RWPE1 (cell line): ENCODE measurements around the gene MTG2.

ENCODE experiments used
- CTCF ChIA-PET: fragments of 350-600 bp; sonication (Branson Sonifier 250); formaldehyde crosslinking; extraction: SDS; loops from one replicate; lab custom pipeline; 2021; lab: Yijun Ruan, JAX
- POLR2A ChIA-PET: fragments of 400-600 bp; formaldehyde crosslinking; extraction: SDS; loops from one replicate; lab custom pipeline; 2020; ENCODE audit warnings: antibody characterized with exemption; ENCODE audit not compliant: low non-redundant PET; lab: Yijun Ruan, JAX
- DNase-seq: peaks from one replicate; pipeline ENCODE4 v3.0.0; 2012; ENCODE audit warnings: low spot score
- H3K27ac ChIP-seq: fragments of 450-650 bp; 2 replicates; pipeline ENCODE4 v1.5.1; 2017
- TF ChIP-seq, protein P1 (sequence below): fragments of 450-650 bp; conservative IDR thresholded peaks from 2 replicates; pipeline ENCODE4 v1.5.1; 2017; ENCODE audit warnings: low read depth, mild to moderate bottlenecking

MTG2 gene

DNA sequence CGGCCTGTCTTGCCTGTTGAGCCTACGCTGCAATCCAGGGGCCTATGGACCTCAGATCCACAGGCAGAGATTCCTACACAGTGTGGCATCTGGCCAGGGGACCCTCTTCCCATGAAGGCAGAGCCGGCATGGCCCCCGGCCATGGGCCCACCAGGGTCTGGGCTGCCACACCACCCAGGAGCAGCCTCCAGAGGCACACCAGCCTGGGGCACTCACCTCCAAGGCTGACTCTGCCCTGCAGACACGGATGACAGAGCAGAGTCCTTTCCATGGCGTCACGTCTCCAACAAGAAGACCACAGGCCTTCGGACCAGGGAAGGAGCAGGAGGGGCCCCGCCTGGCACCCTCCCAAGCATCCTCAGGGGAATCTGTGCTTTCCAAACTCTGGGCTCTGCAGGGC lies 40.7 kb downstream of the MTG2 start:
- H3K27ac ChIP-seq: no peak overlapping the region
- TF ChIP-seq, protein P1, sequence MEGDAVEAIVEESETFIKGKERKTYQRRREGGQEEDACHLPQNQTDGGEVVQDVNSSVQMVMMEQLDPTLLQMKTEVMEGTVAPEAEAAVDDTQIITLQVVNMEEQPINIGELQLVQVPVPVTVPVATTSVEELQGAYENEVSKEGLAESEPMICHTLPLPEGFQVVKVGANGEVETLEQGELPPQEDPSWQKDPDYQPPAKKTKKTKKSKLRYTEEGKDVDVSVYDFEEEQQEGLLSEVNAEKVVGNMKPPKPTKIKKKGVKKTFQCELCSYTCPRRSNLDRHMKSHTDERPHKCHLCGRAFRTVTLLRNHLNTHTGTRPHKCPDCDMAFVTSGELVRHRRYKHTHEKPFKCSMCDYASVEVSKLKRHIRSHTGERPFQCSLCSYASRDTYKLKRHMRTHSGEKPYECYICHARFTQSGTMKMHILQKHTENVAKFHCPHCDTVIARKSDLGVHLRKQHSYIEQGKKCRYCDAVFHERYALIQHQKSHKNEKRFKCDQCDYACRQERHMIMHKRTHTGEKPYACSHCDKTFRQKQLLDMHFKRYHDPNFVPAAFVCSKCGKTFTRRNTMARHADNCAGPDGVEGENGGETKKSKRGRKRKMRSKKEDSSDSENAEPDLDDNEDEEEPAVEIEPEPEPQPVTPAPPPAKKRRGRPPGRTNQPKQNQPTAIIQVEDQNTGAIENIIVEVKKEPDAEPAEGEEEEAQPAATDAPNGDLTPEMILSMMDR: no peak
- ChIA-PET CTCF (interaction anchor here (0.6 kb wide), 1 partner anchor 20 kb away, joined by 3 read pairs; no protein-coding TSS in a partner anchor), POLR2A (interaction anchor here (0.6 kb wide), 1 partner anchor 13 kb away, joined by 3 read pairs; no protein-coding TSS in a partner anchor)
- DNase-seq: no peak

DNA sequence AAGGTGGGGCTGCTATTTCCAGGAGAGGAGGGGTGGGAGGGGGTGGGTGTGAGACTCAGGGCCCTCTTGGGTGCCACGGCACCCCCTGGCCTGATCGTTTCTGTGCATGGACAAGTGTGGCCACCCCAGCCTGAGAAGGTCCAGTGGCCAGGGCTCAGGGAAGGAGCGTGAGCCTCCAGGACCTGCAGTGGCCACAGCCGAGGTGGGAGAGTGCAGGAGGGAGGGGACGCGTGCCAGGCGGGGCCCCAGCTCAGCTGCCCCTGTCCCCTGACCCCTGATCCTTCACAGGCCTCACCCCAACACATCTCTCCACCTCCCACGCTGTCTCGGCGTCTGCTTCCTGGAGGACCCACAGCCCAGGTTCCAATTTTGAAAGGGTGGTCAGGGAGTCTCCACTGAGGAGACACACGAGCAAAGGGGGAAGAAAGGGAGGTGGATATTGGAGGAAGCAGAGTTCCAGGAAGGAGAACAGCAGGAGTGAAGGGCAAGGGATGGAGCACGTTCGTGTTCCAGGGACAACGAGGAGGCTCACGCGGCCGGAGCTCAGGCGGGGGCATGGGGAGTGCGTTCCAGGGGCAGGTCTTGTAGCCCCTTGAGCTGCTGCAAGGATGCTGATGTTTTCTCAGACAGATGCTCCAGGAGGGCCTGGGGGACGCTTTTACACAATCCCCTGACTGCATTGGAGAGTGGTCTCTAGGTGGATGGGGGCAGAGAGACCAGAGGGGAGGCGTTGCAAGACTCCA lies 41.5 kb downstream of the MTG2 start:
- CTCF ChIA-PET: interaction anchor here (0.6 kb wide), 1 partner anchor 179 kb away, joined by 3 read pairs; no protein-coding TSS in a partner anchor
- no peak for DNase-seq
- POLR2A ChIA-PET: interaction anchor here (0.6 kb wide), 1 partner anchor 12 kb away, joined by 3 read pairs; no protein-coding TSS in a partner anchor
- TF ChIP-seq, protein P1: no peak
- no peak overlapping the region for H3K27ac ChIP-seq

DNA sequence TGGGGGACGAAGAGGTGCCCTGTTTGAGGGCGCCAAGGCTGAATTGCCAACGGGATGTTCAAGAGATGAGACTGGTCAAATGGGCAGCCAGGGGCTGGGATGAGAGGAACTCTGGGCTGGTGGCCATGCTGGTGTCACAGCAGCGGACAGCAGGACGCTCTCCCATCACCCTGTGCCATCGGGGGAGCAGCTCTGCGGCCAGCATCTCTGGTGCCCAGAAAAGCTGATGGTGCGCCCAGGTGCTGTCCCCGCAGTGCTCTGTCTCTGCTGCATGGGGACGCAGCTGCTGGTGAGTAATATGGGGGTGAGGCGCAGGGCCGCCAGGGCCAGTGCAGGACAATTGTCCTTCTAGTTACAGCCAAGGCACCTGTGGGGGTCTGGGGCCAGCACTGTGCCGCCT lies 42.2 kb downstream of the MTG2 start:
- TF ChIP-seq, protein P1: no peak
- POLR2A ChIA-PET: no interaction called here
- CTCF ChIA-PET: interaction anchor here (0.6 kb wide), 2 partner anchors 15 to 178 kb away, joined by 3 read pairs; no protein-coding TSS in a partner anchor
- DNase-seq: no peak
- no peak overlapping the region for H3K27ac ChIP-seq

DNA sequence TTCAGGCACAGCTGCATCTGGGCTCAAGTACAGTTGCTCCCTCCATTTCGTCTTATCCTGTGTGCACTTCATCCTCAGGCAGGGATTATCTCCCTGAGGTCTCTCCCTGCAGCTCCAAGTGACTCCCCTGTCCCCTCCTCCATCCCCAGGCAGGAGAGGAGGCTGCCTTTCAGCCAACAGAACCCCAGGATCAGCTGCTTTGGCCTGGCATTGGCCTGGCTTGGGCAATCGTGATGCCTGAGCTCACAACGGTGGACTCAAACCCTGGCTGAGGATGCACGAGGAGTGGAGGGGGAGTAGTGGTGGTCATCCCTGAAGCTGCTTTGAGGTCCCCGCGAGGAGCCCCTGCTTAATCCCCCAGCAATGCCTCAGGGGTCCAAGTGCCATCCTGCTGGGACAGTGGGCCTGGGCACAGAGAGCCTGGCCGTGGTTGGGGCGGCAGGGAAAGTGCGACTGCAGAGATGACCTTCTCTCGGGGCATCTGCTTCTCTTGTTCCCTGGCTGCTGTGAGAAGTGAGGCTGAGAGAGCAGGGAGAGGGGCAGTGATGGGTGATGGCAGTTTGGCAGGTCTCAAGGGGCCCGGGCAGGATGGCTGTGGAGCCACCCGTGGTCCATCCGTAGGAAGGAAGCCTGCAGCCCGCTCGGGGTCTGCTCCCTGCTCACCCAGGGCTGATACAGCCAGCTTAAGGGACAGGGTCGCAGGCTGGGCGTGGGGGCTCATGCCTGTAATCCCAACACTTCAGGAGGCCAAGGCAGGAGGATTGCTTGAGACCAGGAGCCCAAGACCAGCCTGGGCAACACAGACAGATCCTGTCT lies 43.2 kb downstream of the MTG2 start:
- POLR2A ChIA-PET: interaction anchor here (0.7 kb wide), 1 partner anchor 9 kb away, joined by 3 read pairs; no protein-coding TSS in a partner anchor

DNA sequence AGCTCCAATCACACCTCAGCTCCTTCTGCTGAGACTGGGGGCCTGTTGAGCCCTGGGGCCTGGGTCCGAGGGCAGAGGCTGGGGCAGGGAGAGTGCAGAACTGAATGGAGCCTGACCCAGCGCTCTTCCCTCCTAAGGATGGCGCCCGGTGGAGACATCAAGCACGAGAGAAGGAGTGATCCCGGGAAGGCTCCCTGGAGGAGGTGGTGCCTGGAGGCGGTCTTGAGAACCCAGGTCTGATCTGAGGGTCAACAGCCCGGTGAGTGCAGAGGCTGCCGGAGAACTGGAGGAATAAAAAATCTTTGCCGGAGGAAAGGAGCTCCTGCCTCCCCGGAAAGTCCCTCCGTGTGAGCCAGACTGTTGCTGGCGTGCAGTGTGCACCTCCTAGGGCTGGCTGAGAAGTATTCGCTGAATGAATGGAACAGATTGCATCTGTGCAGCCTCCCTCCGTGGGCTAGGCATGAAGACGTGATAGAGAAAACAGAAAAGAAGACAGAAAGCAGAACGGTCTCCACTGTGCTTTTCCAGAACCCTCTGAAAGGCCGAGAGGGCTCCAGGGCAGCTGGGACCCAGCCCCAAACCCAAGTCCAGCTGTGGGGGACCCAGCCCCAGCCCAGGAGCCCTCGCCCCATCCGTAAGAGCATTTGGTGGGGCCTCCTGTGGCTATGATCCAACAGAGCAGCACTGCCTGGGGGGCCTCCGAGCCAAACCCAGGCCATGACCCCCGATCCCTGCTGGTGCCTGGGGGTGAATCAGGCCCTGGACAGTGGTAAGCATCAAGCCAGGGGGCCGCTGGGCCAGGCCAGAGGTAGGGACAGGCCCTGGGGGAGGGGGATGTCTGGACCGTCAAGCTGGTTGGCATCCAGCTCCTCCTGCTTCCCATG lies 44.1 kb downstream of the MTG2 start:
- ChIA-PET CTCF (interaction anchor here (0.6 kb wide), 2 partner anchors 50 to 1275 kb away, joined by 3 read pairs; no protein-coding TSS in a partner anchor), POLR2A (no interaction called here)
- no peak overlapping the region for H3K27ac ChIP-seq
- no peak for DNase-seq
- TF ChIP-seq, protein P1: no peak

More for the DNA sequence above, 43.2 kb downstream of the MTG2 start:
- H3K27ac ChIP-seq: no peak overlapping the region
- CTCF ChIA-PET: interaction anchor here (0.6 to 1.1 kb wide), 2 partner anchors 10 to 16 kb away, joined by 3 read pairs; no protein-coding TSS in a partner anchor
- TF ChIP-seq, protein P1: no peak
- DNase-seq: no peak
